K562 (cell line): ENCODE measurements around the gene PSMB10. TPM values are rescaled to one million over a fixed set of nuclear protein-coding genes. Genes with fewer than 3 reads are reported as not detected.

Experiments used
- MECOM ChIP-seq: fragments of 250-450 bp; sonication (Bioruptor Pico); IDR thresholded peaks from 2 replicates; pipeline ENCODE4 v1.8.0; 2022; ENCODE audit warnings: inconsistent platforms
- POLR2G ChIP-seq: fragments of 200-400 bp; formaldehyde crosslinking; IDR thresholded peaks from 2 replicates; pipeline ENCODE4 v1.6.1; 2017; ENCODE audit warnings: low read depth, mild to moderate bottlenecking, antibody characterized with exemption, low read length, moderate library complexity
- REST ChIP-seq, 2 experiments: fragments of 450-650 bp; formaldehyde crosslinking in 1 of 2; IDR thresholded peaks; 2 replicates each; pipeline versions ENCODE4 v1.4.0 to v1.6.1; 2014 to 2020; ENCODE audit warnings: mild to moderate bottlenecking in 2 of 2, borderline replicate concordance in 1 of 2, low read depth in 1 of 2
- SUPT5H ChIP-seq: fragments of 450-650 bp; IDR thresholded peaks from 2 replicates; pipeline ENCODE4 v1.6.1; 2016
- YBX1 ChIP-seq: fragments of 450-650 bp; IDR thresholded peaks from 2 replicates; pipeline ENCODE4 v1.7.1; 2016; ENCODE audit warnings: mild to moderate bottlenecking
- ZNF740 ChIP-seq, 3 experiments: fragments of 200-800 bp in 1 of 3; sonication (Bioruptor generic) in 1 of 3; sonication (generic) in 1 of 3; formaldehyde crosslinking in 1 of 3; IDR thresholded peaks; 2 replicates each; pipeline versions ENCODE4 v1.6.1 to v1.8.0; 2016 to 2022; ENCODE audit warnings: mild to moderate bottlenecking in 2 of 3, missing compliant biosample characterization in 2 of 3, missing genetic modification characterization in 2 of 3, missing genetic modification reagents in 1 of 3
- polyA plus RNA-seq, 8 experiments: library from polyadenylated mRNA; depleted of rRNA in 4 of 8; stranded (reverse) in 5 of 8; unstranded in 3 of 8; fragments of >200 nt; fragmentation: Nextera tagmentation in 2 of 8; fragmentation: Illumina TruSeq in 1 of 8; extraction: Ambion mirVana in 2 of 8; extraction: Trizol in 1 of 8; gene quantifications; 2 replicates each; pipeline versions ENCODE4 v1.2.1 to v1.2.3, GENCODE V29; 2011 to 2014; ENCODE audit warnings: inconsistent platforms in 1 of 8, missing spikeins in 1 of 8
- total RNA-seq, 7 experiments: library from RNA; depleted of rRNA in 6 of 7; stranded (reverse); fragments of >200 nt in 6 of 7; fragmentation: Illumina TruSeq in 2 of 7; extraction: Trizol in 2 of 7; gene quantifications; 2 replicates each; pipeline versions ENCODE4 v1.2.1 to v1.2.3, GENCODE V29; 2011 to 2021; ENCODE audit warnings: low replicate concordance in 1 of 7

PSMB10 gene
- total and polyA plus RNA-seq, 9 of the 15 experiments (the other 6 are each of a cell fraction or from before 2014, with no cell fraction given) = 11.7 to 105 (median 51.0) TPM

- TF ChIP-seq REST (IDR thresholded peaks at IDR 0.05; ENCODE audit: borderline replicate concordance) (no peak), REST (CRISPR knock-in tag; IDR thresholded peaks at IDR 0.05; ENCODE audit: low read depth) (no peak), POLR2G (peak; percentile 66), YBX1 (no peak), ZNF740 (CRISPR knock-in tag; IDR thresholded peaks at IDR 0.05) (peak; percentile 62; the same call in 1 of the 2 replicates), ZNF740 (tag; IDR thresholded peaks at IDR 0.05) (peak in 1 of 2 experiments; percentile 49; a peak in 1 of 4 replicates), MECOM (CRISPR knock-in tag) (no peak), SUPT5H (0 out of 2 replicates have a peak, but pooled peaks have one; percentile 27)
Measured at GRCh38 chr16:67939507-67940445, 3.1 kb upstream of the PSMB10 start (continued).
